HL-60 (cell line): ENCODE measurements around the gene HOXB2.
"Not testable (repeated sequence)": the region's sequence is repeated elsewhere in the genome, so short reads cannot be mapped to it uniquely, and the experiment has no call there.

ENCODE experiments used
- CTCF ChIP-seq: IDR thresholded peaks from one replicate; pipeline ENCODE4 v1.5.1; 2011; ENCODE audit warnings: low read length, control low read depth, inconsistent platforms; ENCODE audit not compliant: insufficient read depth
- POLR2AphosphoS5 ChIP-seq: IDR thresholded peaks from 2 replicates; pipeline ENCODE4 v1.6.1; 2012; ENCODE audit warnings: low read depth

GRCh38 chr17:48535793-48536559, 8.9 kb downstream of the HOXB2 start:
- not testable (repeated sequence) for TF ChIP-seq CTCF, POLR2AphosphoS5
